ENCODE data around the gene MEI4.

Gene MEI4

DNA sequence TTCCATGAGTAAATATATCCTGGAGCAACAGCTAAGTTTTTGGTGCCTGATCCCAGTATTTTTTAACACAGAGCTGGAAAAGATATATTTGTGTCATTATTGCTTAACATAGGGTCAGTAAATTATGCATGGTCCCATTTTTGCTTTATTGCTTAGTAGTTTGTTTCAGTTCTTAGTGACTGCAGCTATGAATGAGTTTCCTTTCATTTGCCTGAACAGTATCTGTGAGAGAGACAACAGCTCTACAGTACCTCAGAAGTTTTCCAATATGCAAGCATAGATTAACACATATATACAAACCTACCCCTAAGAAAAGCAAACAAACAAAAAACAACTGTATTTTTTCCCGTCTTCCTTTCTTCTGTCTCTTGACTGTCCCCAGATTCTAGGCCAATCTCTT, 160.3 kb downstream of the MEI4 start:
- TF ChIP-seq GABPA (IDR thresholded peaks at IDR 0.05; ENCODE audit: low read depth) (no peak), REST (IDR thresholded peaks at IDR 0.05; ENCODE audit: insufficient replicate concordance, low read depth) (no peak), SPI1 (IDR thresholded peaks at IDR 0.05; ENCODE audit: borderline replicate concordance, low read depth) (no peak), POLR2AphosphoS5 (IDR thresholded peaks at IDR 0.05; ENCODE audit: low read depth) (no peak)
- TF ChIP-seq, protein P1, sequence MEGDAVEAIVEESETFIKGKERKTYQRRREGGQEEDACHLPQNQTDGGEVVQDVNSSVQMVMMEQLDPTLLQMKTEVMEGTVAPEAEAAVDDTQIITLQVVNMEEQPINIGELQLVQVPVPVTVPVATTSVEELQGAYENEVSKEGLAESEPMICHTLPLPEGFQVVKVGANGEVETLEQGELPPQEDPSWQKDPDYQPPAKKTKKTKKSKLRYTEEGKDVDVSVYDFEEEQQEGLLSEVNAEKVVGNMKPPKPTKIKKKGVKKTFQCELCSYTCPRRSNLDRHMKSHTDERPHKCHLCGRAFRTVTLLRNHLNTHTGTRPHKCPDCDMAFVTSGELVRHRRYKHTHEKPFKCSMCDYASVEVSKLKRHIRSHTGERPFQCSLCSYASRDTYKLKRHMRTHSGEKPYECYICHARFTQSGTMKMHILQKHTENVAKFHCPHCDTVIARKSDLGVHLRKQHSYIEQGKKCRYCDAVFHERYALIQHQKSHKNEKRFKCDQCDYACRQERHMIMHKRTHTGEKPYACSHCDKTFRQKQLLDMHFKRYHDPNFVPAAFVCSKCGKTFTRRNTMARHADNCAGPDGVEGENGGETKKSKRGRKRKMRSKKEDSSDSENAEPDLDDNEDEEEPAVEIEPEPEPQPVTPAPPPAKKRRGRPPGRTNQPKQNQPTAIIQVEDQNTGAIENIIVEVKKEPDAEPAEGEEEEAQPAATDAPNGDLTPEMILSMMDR (IDR thresholded peaks at IDR 0.05; ENCODE audit: insufficient read depth, low read length), result no peak

DNA sequence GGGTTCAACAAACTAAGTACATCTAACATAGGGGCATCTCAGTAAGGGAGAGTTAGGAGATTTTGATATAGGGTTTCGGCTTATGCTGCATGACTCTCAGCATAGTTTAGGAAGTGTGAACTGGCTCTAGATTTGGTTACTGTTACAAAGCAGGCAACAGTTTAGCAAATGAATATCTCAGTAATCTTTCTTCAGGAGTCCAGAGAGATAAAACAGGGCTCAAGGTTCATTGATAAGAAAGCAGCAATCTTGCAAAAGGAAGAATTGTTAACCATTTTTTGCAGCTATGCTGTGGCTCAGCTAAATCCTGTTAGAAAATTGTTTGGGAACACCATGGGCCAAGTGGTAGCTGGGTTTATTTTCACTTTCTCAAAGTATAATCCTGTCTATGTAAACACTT, 161.3 kb downstream of the MEI4 start:
- TF ChIP-seq, protein P1 (IDR thresholded peaks at IDR 0.05; ENCODE audit: insufficient read depth, low read length), result no peak
- TF ChIP-seq REST (IDR thresholded peaks at IDR 0.05; ENCODE audit: insufficient replicate concordance, low read depth), result no peak
- TF ChIP-seq POLR2AphosphoS5 (IDR thresholded peaks at IDR 0.05; ENCODE audit: low read depth), result no peak
- TF ChIP-seq GABPA (IDR thresholded peaks at IDR 0.05; ENCODE audit: low read depth), result no peak
- TF ChIP-seq SPI1 (IDR thresholded peaks at IDR 0.05; ENCODE audit: borderline replicate concordance, low read depth), result no peak
- Histone ChIP-seq H3K27me3 (ENCODE audit: insufficient read depth, poor library complexity, severe bottlenecking) (no peaks in the 10 kb centered on the region), H3K27ac (replicated peaks) (no peak overlapping the region), H3K4me3 (replicated peaks; ENCODE audit: insufficient read depth, low read length) (no peak overlapping the region)
- DNase-seq (ENCODE audit: low read depth in 1 of 2, low spot score in 1 of 2), result no peak

More for the DNA sequence above, 160.3 kb downstream of the MEI4 start:
- Histone ChIP-seq H3K27ac (replicated peaks) (no peak overlapping the region), H3K27me3 (ENCODE audit: insufficient read depth, poor library complexity, severe bottlenecking) (no peaks in the 10 kb centered on the region), H3K4me3 (replicated peaks; ENCODE audit: insufficient read depth, low read length) (no peak overlapping the region)
- no peak for DNase-seq (ENCODE audit: low read depth in 1 of 2, low spot score in 1 of 2)

GRCh38 chr6:77815531-77815930, 162.7 kb downstream of the MEI4 start:
- Histone ChIP-seq H3K27ac (replicated peaks) (no peak overlapping the region), H3K27me3 (ENCODE audit: insufficient read depth, poor library complexity, severe bottlenecking) (no peaks in the 10 kb centered on the region), H3K4me3 (replicated peaks; ENCODE audit: insufficient read depth, low read length) (no peak overlapping the region)
- DNase-seq (ENCODE audit: low read depth in 1 of 2, low spot score in 1 of 2), result no peak
- no peak for TF ChIP-seq POLR2AphosphoS5 (IDR thresholded peaks at IDR 0.05; ENCODE audit: low read depth)
- TF ChIP-seq, protein P1 (IDR thresholded peaks at IDR 0.05; ENCODE audit: insufficient read depth, low read length), result no peak
- TF ChIP-seq GABPA (IDR thresholded peaks at IDR 0.05; ENCODE audit: low read depth), result no peak
- TF ChIP-seq REST (IDR thresholded peaks at IDR 0.05; ENCODE audit: insufficient replicate concordance, low read depth), result no peak
- TF ChIP-seq SPI1 (IDR thresholded peaks at IDR 0.05; ENCODE audit: borderline replicate concordance, low read depth), result no peak
